ENCODE results near the gene BEST1. TPM values are rescaled to one million over a fixed set of nuclear protein-coding genes. Genes with fewer than 3 reads are reported as not detected.

BEST1 gene
- total and polyA plus RNA-seq, 9 donors: 1.0 to 17.8 (median 4.2) TPM

DNA sequence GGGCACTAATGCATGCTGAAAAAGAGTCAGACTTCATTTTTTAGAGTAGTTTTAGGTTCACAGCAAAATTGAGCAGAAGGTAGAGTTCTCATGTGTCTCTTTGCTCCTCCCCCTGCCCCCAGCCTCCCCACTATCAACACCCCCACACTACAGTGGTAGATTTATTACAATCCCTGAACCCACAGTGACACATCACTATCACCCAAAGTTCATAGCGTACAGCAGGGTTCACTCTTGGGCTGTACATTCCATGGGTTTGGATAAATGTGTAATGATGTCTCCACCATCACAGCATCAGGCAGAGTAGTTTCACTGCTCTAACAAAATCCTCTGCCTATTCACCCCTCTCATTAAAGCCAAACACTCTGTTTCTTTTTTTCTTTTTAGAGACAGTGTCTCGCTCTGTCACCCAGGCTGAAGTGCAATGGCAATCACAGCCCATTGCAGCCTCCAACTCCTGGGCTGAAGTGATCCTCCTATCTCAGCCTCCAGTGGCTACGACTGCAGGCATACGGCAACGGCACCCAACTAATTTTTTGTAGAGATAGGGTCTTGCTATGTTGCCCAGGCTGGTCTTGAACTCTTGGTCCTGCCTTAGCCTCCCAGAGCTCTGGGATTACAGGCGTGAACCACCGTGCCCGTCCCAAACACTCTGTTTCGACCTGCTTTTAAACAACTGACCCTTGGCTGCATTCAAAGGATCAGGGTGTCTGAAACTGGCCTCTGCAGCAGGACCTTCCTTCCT, 4.1 kb downstream of the BEST1 start:
- peaks cover 7% of the 10 kb centered on the region for H3K4me1 ChIP-seq (ENCODE audit: insufficient read depth)
- H3K36me3 ChIP-seq: no peaks in the 10 kb centered on the region
- H3K9me3 ChIP-seq: no peaks in the 10 kb centered on the region
- TF ChIP-seq EP300 (IDR thresholded peaks at IDR 0.05) (no peak), CTCF (IDR thresholded peaks at IDR 0.05) (no peak)
- H3K4me3 ChIP-seq: no peak overlapping the region
- no peak for DNase-seq
- peak overlapping the region in 1 of 2 donors; percentile 75 for H3K27ac ChIP-seq
- H3K27me3 ChIP-seq: no peaks in the 10 kb centered on the region
- WGBS, 3 donors: 86 to 94% (median 89%) methylated on average over 9 of the region's 9 CpGs
- intact Hi-C loops (cut with DNase I): loop anchor here in 2 of 4 donors (10.0 kb wide), 1 partner anchor 131 kb away; no protein-coding TSS in a partner anchor

DNA sequence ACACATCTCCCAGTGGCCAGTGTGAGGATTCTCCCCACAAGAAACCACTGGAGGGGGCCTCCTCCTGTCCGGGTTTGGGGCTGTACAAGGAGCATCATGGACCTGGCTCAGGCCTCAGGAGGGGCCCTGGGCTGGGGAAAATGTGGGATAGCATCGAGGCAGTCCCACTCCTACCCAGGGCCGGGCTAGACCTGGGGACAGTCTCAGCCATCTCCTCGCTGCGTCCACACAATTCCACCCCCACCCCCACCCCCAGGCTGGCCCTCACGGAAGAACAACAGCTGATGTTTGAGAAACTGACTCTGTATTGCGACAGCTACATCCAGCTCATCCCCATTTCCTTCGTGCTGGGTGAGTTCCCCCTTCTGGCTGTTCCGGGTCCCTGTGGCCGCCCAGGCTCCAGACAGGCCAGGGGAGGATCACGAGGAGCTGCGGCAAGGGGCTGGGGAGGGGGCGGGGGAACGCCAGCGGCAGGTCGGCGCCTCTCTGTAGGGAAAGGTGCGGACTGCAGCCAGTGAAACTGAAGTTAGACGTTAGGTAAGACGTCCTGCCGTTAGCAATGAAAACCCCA, 4.8 kb downstream of the BEST1 start:
- Histone ChIP-seq H3K27me3 (no peaks in the 10 kb centered on the region), H3K4me1 (ENCODE audit: insufficient read depth) (peaks cover 7% of the 10 kb centered on the region), H3K4me3 (peak overlapping the region; percentile 47), H3K27ac (peak overlapping the region; percentile 35 to 75), H3K9me3 (no peaks in the 10 kb centered on the region), H3K36me3 (no peaks in the 10 kb centered on the region)
- intact Hi-C loops (cut with DNase I): loop anchor here in 3 of 4 donors (5.0 to 10.0 kb wide), 2 partner anchors 127 to 130 kb away; no protein-coding TSS in a partner anchor
- peak in 2 of 3 donors; percentile 11 to 32 for TF ChIP-seq CTCF (IDR thresholded peaks at IDR 0.05)
- no peak for TF ChIP-seq EP300 (IDR thresholded peaks at IDR 0.05)
- TF ChIP-seq POLR2A (IDR thresholded peaks at IDR 0.05): peak; percentile 53
- peak; percentile 72 to 81 (median 73) for DNase-seq
- 6 to 10% (median 9%) methylated on average over 19 to 21 of the region's 21 CpGs for WGBS, 3 donors

- TF ChIP-seq CTCF (IDR thresholded peaks at IDR 0.05): peak in 1 of 3 donors; percentile 3
- no peak for TF ChIP-seq EP300 (IDR thresholded peaks at IDR 0.05)
- peak; percentile 46 for TF ChIP-seq POLR2A (IDR thresholded peaks at IDR 0.05)
- peak in 4 of 5 donors; percentile 62 to 69 (median 64) for DNase-seq
- H3K4me3 ChIP-seq: peak overlapping the region; percentile 47
- 4 to 12% (median 7%) methylated on average over 30 to 56 of the region's 56 CpGs for WGBS, 3 donors
- no peaks in the 10 kb centered on the region for H3K36me3 ChIP-seq
- H3K27me3 ChIP-seq: no peaks in the 10 kb centered on the region
- H3K4me1 ChIP-seq (ENCODE audit: insufficient read depth): peaks cover 3% of the 10 kb centered on the region
- intact Hi-C loops (cut with DNase I): loop anchor here in 3 of 4 donors (5.0 to 10.0 kb wide), 2 partner anchors 127 to 129 kb away; no protein-coding TSS in a partner anchor
- peak overlapping the region; percentile 35 to 75 for H3K27ac ChIP-seq
- H3K9me3 ChIP-seq: no peaks in the 10 kb centered on the region
Observed at GRCh38 chr11:61955422-61956135, 5.4 kb downstream of the BEST1 start.
